B cell (primary cell): ENCODE results near the gene ZMIZ1.

ENCODE experiments used
- CTCF ChIP-seq: fragments of 200-600 bp; IDR thresholded peaks from one replicate; pipeline ENCODE4 v1.8.0; 2022; ENCODE audit warnings: antibody characterized with exemption, mild to moderate bottlenecking
- EZH2 ChIP-seq: IDR thresholded peaks from 2 replicates; pipeline ENCODE4 v1.6.1; 2012; ENCODE audit warnings: borderline replicate concordance, low read depth, mild to moderate bottlenecking, moderate library complexity, low read length; ENCODE audit not compliant: insufficient read depth, poor library complexity, severe bottlenecking

- TF ChIP-seq CTCF (no peak), EZH2 (no peak)
Measured at GRCh38 chr10:79229830-79230327, 161.1 kb downstream of the ZMIZ1 start.
